Caki2 (cell line): ENCODE data around the gene TLR6. TPM values are rescaled to one million over a fixed set of nuclear protein-coding genes. Genes with fewer than 3 reads are reported as not detected.
A peak's percentile ranks its signal among the peaks of the same experiment; 100 is the strongest.

Experiments
- DNase-seq: peaks from one replicate; pipeline ENCODE4 v3.0.0-alpha.2; 2015; ENCODE audit warnings: low read depth
- in situ Hi-C: cut with HindIII; loops from 2 replicates; pipeline ENCODE4 v1.10.0; 2016; ENCODE audit warnings: low sequenced_read_pairs, low pct_unique_long_range_greater_than_20kb, mixed read lengths
- total RNA-seq: library from RNA; depleted of rRNA; stranded (reverse); fragments of >200 nt; shearing (Covaris generic); gene quantifications from 2 replicates; pipeline ENCODE4 v1.2.3, GENCODE V29; 2014; ENCODE audit warnings: low replicate concordance; rRNA removed

Gene TLR6
- 0.96 and 6.2 TPM in 2 replicates for total RNA-seq

- peak; percentile 87 for DNase-seq
- in situ Hi-C loops = loop anchor here (10.0 kb wide), 1 partner anchor 542 kb away; no protein-coding TSS in a partner anchor
These were observed at the start of gene TLR6 for GRCh38 chr4:38856524-38857337. Gene TLR6 (minus strand): TSS chr4:38856817. CDS start chr4:38829473, 27,344 bp downstream.

- DNase-seq = no peak
- in situ Hi-C loops = no loop called here
These were observed 49.2 kb upstream of the TLR6 start for GRCh38 chr4:38905652-38906385.

GRCh38 chr4:38904682-38905081 is 48.1 kb upstream of the TLR6 start:
- in situ Hi-C loops = no loop called here
- no peak for DNase-seq

- DNase-seq = peak; percentile 53
- in situ Hi-C loops = no loop called here
These were observed 47.6 kb upstream of the TLR6 start for GRCh38 chr4:38904090-38904666.

- in situ Hi-C loops = no loop called here
- DNase-seq = peak; percentile 21
These were observed 46.1 kb upstream of the TLR6 start for GRCh38 chr4:38902695-38903094.

GRCh38 chr4:38902221-38902620 is 45.6 kb upstream of the TLR6 start:
- DNase-seq = no peak
- in situ Hi-C loops = no loop called here

GRCh38 chr4:38898245-38898644 is 41.6 kb upstream of the TLR6 start:
- in situ Hi-C loops = no loop called here
- no peak for DNase-seq

GRCh38 chr4:38896940-38897339 is 40.3 kb upstream of the TLR6 start:
- no peak for DNase-seq
- in situ Hi-C loops = no loop called here

- in situ Hi-C loops = no loop called here
- DNase-seq = peak; percentile 22
These were observed 37.8 kb upstream of the TLR6 start for GRCh38 chr4:38894322-38894982.

- DNase-seq = no peak
- in situ Hi-C loops = no loop called here
These were observed 34.7 kb upstream of the TLR6 start for GRCh38 chr4:38891051-38891983.

GRCh38 chr4:38889143-38889542 is 32.5 kb upstream of the TLR6 start:
- peak; percentile 39 for DNase-seq
- in situ Hi-C loops = no loop called here

- in situ Hi-C loops = no loop called here
- DNase-seq = no peak
These were observed 27.6 kb upstream of the TLR6 start for GRCh38 chr4:38884254-38884653.

GRCh38 chr4:38876636-38877035 is 20.0 kb upstream of the TLR6 start:
- in situ Hi-C loops = no loop called here
- no peak for DNase-seq

GRCh38 chr4:38873290-38873944 is 16.8 kb upstream of the TLR6 start:
- DNase-seq = no peak
- in situ Hi-C loops = no loop called here

- no peak for DNase-seq
- in situ Hi-C loops = no loop called here
These were observed 16.0 kb upstream of the TLR6 start for GRCh38 chr4:38872620-38873019.

GRCh38 chr4:38871593-38871992 is 15.0 kb upstream of the TLR6 start:
- DNase-seq = no peak
- in situ Hi-C loops = no loop called here

GRCh38 chr4:38870098-38870808 is 13.6 kb upstream of the TLR6 start:
- DNase-seq = no peak
- in situ Hi-C loops = no loop called here
